Uterus (tissue), 4 donors: ENCODE measurements around the gene FHL5. TPM values are rescaled to one million over a fixed set of nuclear protein-coding genes. Genes with fewer than 3 reads are reported as not detected.

Experiments used
- DNase-seq, 2 donors: peaks; one replicate each; pipeline ENCODE4 v3.0.0-alpha.2; 2019 to 2020
- H3K27ac ChIP-seq, 2 donors: fragments of 200-600 bp; sonication (generic); 1 replicate in 1 of 2; 2 replicates in 1 of 2; pipeline ENCODE4 v1.5.1; 2016 to 2018
- H3K27me3 ChIP-seq, 2 donors: fragments of 200-600 bp; sonication (generic); one replicate each; pipeline ENCODE4 v1.5.1; 2018 to 2019; ENCODE audit warnings: control low read depth in 1 of 2
- H3K36me3 ChIP-seq, 2 donors: fragments of 200-600 bp; sonication (generic); one replicate each; pipeline ENCODE4 v1.5.1; 2019; ENCODE audit warnings: control low read depth in 1 of 2
- H3K4me1 ChIP-seq, 2 donors: fragments of 200-600 bp; sonication (generic); one replicate each; pipeline ENCODE4 v1.5.1; 2018 to 2019; ENCODE audit warnings: control low read depth in 1 of 2
- H3K4me3 ChIP-seq, 2 donors: fragments of 200-600 bp; sonication (generic); 1 replicate in 1 of 2; 2 replicates in 1 of 2; pipeline ENCODE4 v1.5.1; 2018 to 2019; ENCODE audit warnings: mild to moderate bottlenecking in 1 of 2
- H3K9me3 ChIP-seq, 2 donors: fragments of 200-600 bp; sonication (generic); one replicate each; pipeline ENCODE4 v1.5.1; 2019; ENCODE audit warnings: control low read depth in 1 of 2
- POLR2A ChIP-seq, 2 donors: fragments of 450-650 bp; IDR thresholded peaks; one replicate each; pipeline ENCODE4 v1.6.1; 2016; ENCODE audit warnings: antibody characterized with exemption in 2 of 2, mild to moderate bottlenecking in 1 of 2, moderate library complexity in 1 of 2
- intact Hi-C: fragments of 100-400 bp; cut with DNase I; formaldehyde crosslinking; loops from one replicate; pipeline ENCODE4 v1.15.1; 2023; ENCODE audit warnings: low total_unique reads
- total RNA-seq, 4 donors: library from RNA; depleted of rRNA in 3 of 4; stranded (reverse); fragments of >200 nt in 3 of 4; gene quantifications; one replicate each; pipeline versions ENCODE4 v1.1.0 to v1.2.4, GENCODE V29; 2014 to 2023
- TF ChIP-seq, protein P1 (sequence below), 4 experiments: fragments of 200-600 bp in 2 of 4; fragments of 450-650 bp in 2 of 4; sonication (generic) in 2 of 4; IDR thresholded peaks; one replicate each; pipeline ENCODE4 v1.5.1; 2016 to 2019; ENCODE audit warnings: antibody characterized with exemption in 4 of 4, mild to moderate bottlenecking in 2 of 4, moderate library complexity in 1 of 4
- donor health status: DM: yes; HTN: yes; CAD: no.

FHL5 gene
- total RNA-seq, 4 donors from 2014 or later = 4.5 to 86.7 (median 56.9) TPM

DNA sequence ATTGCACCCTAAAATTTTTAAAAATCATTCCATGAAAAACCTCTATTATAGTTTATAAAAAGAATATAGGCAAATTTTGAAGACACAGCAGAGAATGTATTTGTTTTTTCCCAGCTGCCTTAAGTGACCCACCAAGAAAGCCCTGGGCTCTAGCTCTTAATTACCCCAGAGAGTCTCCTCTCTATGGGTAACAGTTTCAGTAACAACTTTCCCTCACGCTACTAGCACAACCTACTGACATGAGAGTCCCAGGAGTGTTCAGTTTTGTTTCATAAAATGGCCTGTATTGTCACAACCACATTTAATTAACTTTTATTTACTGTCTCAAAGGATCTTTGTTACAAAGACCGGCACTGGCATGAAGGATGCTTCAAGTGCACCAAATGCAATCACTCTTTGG, 41.5 kb downstream of the FHL5 start:
- Histone ChIP-seq H3K4me1 (no peaks in the 10 kb centered on the region), H3K27ac (no peak overlapping the region), H3K9me3 (no peaks in the 10 kb centered on the region), H3K36me3 (no peaks in the 10 kb centered on the region), H3K27me3 (no peaks in the 10 kb centered on the region), H3K4me3 (no peak overlapping the region)
- no peak for TF ChIP-seq POLR2A (IDR thresholded peaks at IDR 0.05)
- DNase-seq = no peak
- intact Hi-C loops = no loop called here

GRCh38 chr6:96608074-96608473, 45.1 kb downstream of the FHL5 start:
- H3K36me3 ChIP-seq = no peaks in the 10 kb centered on the region
- H3K27ac ChIP-seq = no peak overlapping the region
- intact Hi-C loops = no loop called here

GRCh38 chr6:96610019-96610418, 47.1 kb downstream of the FHL5 start:
- Histone ChIP-seq H3K9me3 (no peaks in the 10 kb centered on the region), H3K27me3 (no peaks in the 10 kb centered on the region), H3K36me3 (no peaks in the 10 kb centered on the region), H3K4me3 (no peak overlapping the region), H3K27ac (no peak overlapping the region), H3K4me1 (no peaks in the 10 kb centered on the region)
- TF ChIP-seq, protein P1, sequence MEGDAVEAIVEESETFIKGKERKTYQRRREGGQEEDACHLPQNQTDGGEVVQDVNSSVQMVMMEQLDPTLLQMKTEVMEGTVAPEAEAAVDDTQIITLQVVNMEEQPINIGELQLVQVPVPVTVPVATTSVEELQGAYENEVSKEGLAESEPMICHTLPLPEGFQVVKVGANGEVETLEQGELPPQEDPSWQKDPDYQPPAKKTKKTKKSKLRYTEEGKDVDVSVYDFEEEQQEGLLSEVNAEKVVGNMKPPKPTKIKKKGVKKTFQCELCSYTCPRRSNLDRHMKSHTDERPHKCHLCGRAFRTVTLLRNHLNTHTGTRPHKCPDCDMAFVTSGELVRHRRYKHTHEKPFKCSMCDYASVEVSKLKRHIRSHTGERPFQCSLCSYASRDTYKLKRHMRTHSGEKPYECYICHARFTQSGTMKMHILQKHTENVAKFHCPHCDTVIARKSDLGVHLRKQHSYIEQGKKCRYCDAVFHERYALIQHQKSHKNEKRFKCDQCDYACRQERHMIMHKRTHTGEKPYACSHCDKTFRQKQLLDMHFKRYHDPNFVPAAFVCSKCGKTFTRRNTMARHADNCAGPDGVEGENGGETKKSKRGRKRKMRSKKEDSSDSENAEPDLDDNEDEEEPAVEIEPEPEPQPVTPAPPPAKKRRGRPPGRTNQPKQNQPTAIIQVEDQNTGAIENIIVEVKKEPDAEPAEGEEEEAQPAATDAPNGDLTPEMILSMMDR (IDR thresholded peaks at IDR 0.05) = no peak
- no peak for TF ChIP-seq POLR2A (IDR thresholded peaks at IDR 0.05)
- intact Hi-C loops = no loop called here
- no peak for DNase-seq

More at GRCh38 chr6:96608074-96608473, 45.1 kb downstream of the FHL5 start:
- Histone ChIP-seq H3K4me1 (no peaks in the 10 kb centered on the region), H3K27me3 (no peaks in the 10 kb centered on the region), H3K4me3 (no peak overlapping the region), H3K9me3 (no peaks in the 10 kb centered on the region)
- no peak for DNase-seq
- TF ChIP-seq POLR2A (IDR thresholded peaks at IDR 0.05) = no peak
- TF ChIP-seq, protein P1 (IDR thresholded peaks at IDR 0.05) = no peak

- Histone ChIP-seq H3K9me3 (no peaks in the 10 kb centered on the region), H3K36me3 (no peaks in the 10 kb centered on the region), H3K27me3 (no peaks in the 10 kb centered on the region), H3K27ac (no peak overlapping the region), H3K4me1 (no peaks in the 10 kb centered on the region), H3K4me3 (no peak overlapping the region)
- intact Hi-C loops = no loop called here
- TF ChIP-seq, protein P1 (IDR thresholded peaks at IDR 0.05) = no peak
- no peak for TF ChIP-seq POLR2A (IDR thresholded peaks at IDR 0.05)
- DNase-seq = no peak
Measured at GRCh38 chr6:96611342-96611991, 48.5 kb downstream of the FHL5 start.

GRCh38 chr6:96613291-96613999, 50.5 kb downstream of the FHL5 start:
- no peak for DNase-seq
- intact Hi-C loops = no loop called here
- H3K27ac ChIP-seq = no peak overlapping the region
- no peaks in the 10 kb centered on the region for H3K36me3 ChIP-seq
- H3K27me3 ChIP-seq = no peaks in the 10 kb centered on the region
- TF ChIP-seq, protein P1 (IDR thresholded peaks at IDR 0.05) = no peak
- no peak for TF ChIP-seq POLR2A (IDR thresholded peaks at IDR 0.05)
- H3K4me3 ChIP-seq = no peak overlapping the region
- no peaks in the 10 kb centered on the region for H3K9me3 ChIP-seq
- no peaks in the 10 kb centered on the region for H3K4me1 ChIP-seq
